MM.1S (cell line): ENCODE data around the gene FGF3.

Source experiments
- DNase-seq: peaks from one replicate; pipeline ENCODE4 v3.0.0-alpha.2; 2015
- H2AFZ ChIP-seq: fragments of 300-600 bp; sonication (generic); 2 replicates; pipeline ENCODE4 v1.6.0; 2016; ENCODE audit warnings: antibody characterized with exemption, low read length
- H3F3A ChIP-seq: fragments of 300-600 bp; sonication (generic); 2 replicates; pipeline ENCODE4 v1.6.1; 2016; ENCODE audit warnings: mild to moderate bottlenecking, antibody characterized with exemption, low read length, moderate library complexity, mixed read lengths; ENCODE audit not compliant: insufficient read depth
- H3K27ac ChIP-seq: fragments of 300-600 bp; sonication (generic); 2 replicates; pipeline ENCODE4 v1.5.1; 2016; ENCODE audit warnings: mild to moderate bottlenecking, low read length
- H3K27me3 ChIP-seq: fragments of 300-600 bp; sonication (generic); replicated peaks from 2 replicates; pipeline ENCODE4 v1.6.0; 2016; ENCODE audit warnings: low read length; ENCODE audit not compliant: insufficient read depth
- H3K36me3 ChIP-seq: fragments of 300-600 bp; sonication (generic); replicated peaks from 2 replicates; pipeline ENCODE4 v1.6.1; 2016; ENCODE audit warnings: mild to moderate bottlenecking, low read length, mixed read lengths; ENCODE audit not compliant: insufficient read depth
- H3K4me1 ChIP-seq: fragments of 300-600 bp; sonication (generic); 2 replicates; pipeline ENCODE4 v1.6.1; 2016; ENCODE audit warnings: low read length, mixed read lengths
- H3K4me2 ChIP-seq: fragments of 300-600 bp; sonication (generic); 2 replicates; pipeline ENCODE4 v1.6.0; 2016; ENCODE audit warnings: low read depth, low read length
- H3K4me3 ChIP-seq: fragments of 300-600 bp; sonication (generic); 2 replicates; pipeline ENCODE4 v1.5.1; 2016; ENCODE audit warnings: low read length, mixed read lengths
- H3K79me2 ChIP-seq: fragments of 300-600 bp; sonication (generic); 2 replicates; pipeline ENCODE4 v1.6.1; 2016; ENCODE audit warnings: mixed run types, low read length, mixed read lengths
- H3K9ac ChIP-seq: fragments of 300-600 bp; sonication (generic); 2 replicates; pipeline ENCODE4 v1.6.1; 2016; ENCODE audit warnings: low read length, mixed read lengths
- H3K9me2 ChIP-seq: fragments of 300-600 bp; sonication (generic); replicated peaks from 2 replicates; pipeline ENCODE4 v1.6.1; 2016; ENCODE audit warnings: mild to moderate bottlenecking, low read length, mixed read lengths; ENCODE audit not compliant: insufficient read depth
- H3K9me3 ChIP-seq: fragments of 300-600 bp; sonication (generic); replicated peaks from 2 replicates; pipeline ENCODE4 v1.6.1; 2016; ENCODE audit warnings: mild to moderate bottlenecking, low read length, mixed read lengths; ENCODE audit not compliant: insufficient read depth
- H4K20me1 ChIP-seq: fragments of 300-600 bp; sonication (generic); 2 replicates; pipeline ENCODE4 v1.6.1; 2016; ENCODE audit warnings: mild to moderate bottlenecking, low read length, moderate library complexity, mixed read lengths; ENCODE audit not compliant: insufficient read depth
- EZH2 ChIP-seq: fragments of 300-600 bp; sonication (generic); optimal IDR thresholded peaks from 2 replicates; pipeline ENCODE3; 2017; ENCODE audit warnings: low read depth, mild to moderate bottlenecking, antibody characterized with exemption, low read length, mixed read lengths
- EZH2phosphoT487 ChIP-seq: fragments of 300-600 bp; sonication (generic); IDR thresholded peaks from 2 replicates; pipeline ENCODE4 v1.6.1; 2018; ENCODE audit warnings: antibody characterized with exemption, low read length
- TF ChIP-seq, protein P1 (sequence below): fragments of 300-600 bp; sonication (generic); IDR thresholded peaks from 2 replicates; pipeline ENCODE4 v1.5.1; 2016; ENCODE audit warnings: antibody characterized with exemption, low read length, mixed read lengths

The FGF3 gene

GRCh38 chr11:69819541-69820070 lies 390 bp upstream of the FGF3 start:
- Histone ChIP-seq H2AFZ (no peak overlapping the region), H3K9me3 (no peaks in the 10 kb centered on the region), H3K4me2 (no peak overlapping the region), H3K36me3 (no peaks in the 10 kb centered on the region), H4K20me1 (no peaks in the 10 kb centered on the region), H3K4me3 (no peak overlapping the region), H3F3A (no peaks in the 10 kb centered on the region), H3K9ac (no peak overlapping the region), H3K27me3 (peaks cover 80% of the 10 kb centered on the region), H3K79me2 (no peaks in the 10 kb centered on the region), H3K9me2 (no peaks in the 10 kb centered on the region), H3K27ac (no peak overlapping the region), H3K4me1 (no peaks in the 10 kb centered on the region)
- DNase-seq, result no peak
- TF ChIP-seq, protein P1, sequence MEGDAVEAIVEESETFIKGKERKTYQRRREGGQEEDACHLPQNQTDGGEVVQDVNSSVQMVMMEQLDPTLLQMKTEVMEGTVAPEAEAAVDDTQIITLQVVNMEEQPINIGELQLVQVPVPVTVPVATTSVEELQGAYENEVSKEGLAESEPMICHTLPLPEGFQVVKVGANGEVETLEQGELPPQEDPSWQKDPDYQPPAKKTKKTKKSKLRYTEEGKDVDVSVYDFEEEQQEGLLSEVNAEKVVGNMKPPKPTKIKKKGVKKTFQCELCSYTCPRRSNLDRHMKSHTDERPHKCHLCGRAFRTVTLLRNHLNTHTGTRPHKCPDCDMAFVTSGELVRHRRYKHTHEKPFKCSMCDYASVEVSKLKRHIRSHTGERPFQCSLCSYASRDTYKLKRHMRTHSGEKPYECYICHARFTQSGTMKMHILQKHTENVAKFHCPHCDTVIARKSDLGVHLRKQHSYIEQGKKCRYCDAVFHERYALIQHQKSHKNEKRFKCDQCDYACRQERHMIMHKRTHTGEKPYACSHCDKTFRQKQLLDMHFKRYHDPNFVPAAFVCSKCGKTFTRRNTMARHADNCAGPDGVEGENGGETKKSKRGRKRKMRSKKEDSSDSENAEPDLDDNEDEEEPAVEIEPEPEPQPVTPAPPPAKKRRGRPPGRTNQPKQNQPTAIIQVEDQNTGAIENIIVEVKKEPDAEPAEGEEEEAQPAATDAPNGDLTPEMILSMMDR, result no peak
- TF ChIP-seq EZH2phosphoT487 (no peak), EZH2 (no peak)

GRCh38 chr11:69818231-69818602 lies 999 bp downstream of the FGF3 start:
- H3K27me3 ChIP-seq, result peaks cover 67% of the 10 kb centered on the region
- H3K4me1 ChIP-seq, result no peaks in the 10 kb centered on the region
- no peak for DNase-seq
- H4K20me1 ChIP-seq, result no peaks in the 10 kb centered on the region
- H3K9ac ChIP-seq, result no peak overlapping the region
- no peaks in the 10 kb centered on the region for H3K9me3 ChIP-seq
- H3K4me2 ChIP-seq, result no peak overlapping the region
- no peaks in the 10 kb centered on the region for H3K36me3 ChIP-seq
- no peak overlapping the region for H3K27ac ChIP-seq
- no peaks in the 10 kb centered on the region for H3K9me2 ChIP-seq
- H3K4me3 ChIP-seq, result no peak overlapping the region
- no peaks in the 10 kb centered on the region for H3F3A ChIP-seq
- H2AFZ ChIP-seq, result no peak overlapping the region
- H3K79me2 ChIP-seq, result no peaks in the 10 kb centered on the region
- TF ChIP-seq EZH2phosphoT487, result no peak

DNA sequence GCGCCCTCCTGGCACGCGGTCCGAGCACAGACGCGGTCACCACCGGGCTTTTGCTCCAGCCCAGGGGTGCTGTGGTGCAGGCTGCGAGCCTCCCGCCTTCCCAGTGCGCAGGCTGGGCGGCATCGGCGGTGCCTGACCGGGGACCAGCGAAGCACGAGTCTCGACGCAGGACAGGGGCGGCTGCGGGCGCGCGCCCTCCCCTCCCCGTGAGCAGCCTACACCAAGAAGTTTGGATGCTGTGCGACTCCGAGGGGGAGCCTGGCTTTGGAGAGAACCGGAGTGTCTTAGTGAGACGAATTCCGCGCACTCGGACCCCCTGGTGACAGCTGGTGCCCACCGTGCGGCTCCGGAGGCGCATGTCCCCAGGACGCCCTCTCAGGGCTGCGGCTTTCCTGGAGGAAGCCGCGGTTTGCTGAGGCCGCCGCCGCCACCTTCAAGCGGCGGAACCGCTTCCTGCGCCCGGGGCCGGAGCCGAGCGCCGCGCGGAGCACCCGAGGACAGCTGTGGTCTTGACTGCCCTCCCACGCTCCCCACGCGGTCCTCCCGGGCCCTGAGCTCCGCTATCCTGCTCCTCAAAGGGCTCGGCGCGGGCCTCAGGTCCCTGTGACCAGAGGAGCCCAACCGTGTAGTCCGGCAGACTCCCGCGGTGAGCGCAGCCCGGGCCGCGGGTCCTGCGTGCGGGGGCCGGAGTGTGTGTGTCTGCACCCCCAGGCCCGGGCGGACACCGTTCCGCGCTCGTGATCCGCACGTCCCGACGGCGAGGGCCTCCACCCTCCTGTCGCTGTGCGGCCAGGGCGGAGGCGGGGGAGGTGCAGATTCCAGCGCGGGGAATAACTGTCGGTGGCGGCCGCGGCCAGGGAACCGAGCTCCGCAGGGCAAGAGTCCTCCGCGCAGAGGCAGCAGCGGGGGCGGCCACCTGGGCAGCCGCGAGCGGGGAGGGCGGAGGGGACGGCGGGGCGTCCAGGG lies 1.7 kb downstream of the FGF3 start:
- H3K27me3 ChIP-seq, result peaks cover 67% of the 10 kb centered on the region
- H3K79me2 ChIP-seq, result no peaks in the 10 kb centered on the region
- H3K4me1 ChIP-seq, result no peaks in the 10 kb centered on the region
- no peak for DNase-seq
- no peak overlapping the region for H2AFZ ChIP-seq
- no peaks in the 10 kb centered on the region for H3K36me3 ChIP-seq
- no peak overlapping the region for H3K4me2 ChIP-seq
- no peak overlapping the region for H3K9ac ChIP-seq
- TF ChIP-seq EZH2phosphoT487 (no peak), EZH2 (no peak)
- TF ChIP-seq, protein P1, result no peak
- H4K20me1 ChIP-seq, result no peaks in the 10 kb centered on the region
- no peaks in the 10 kb centered on the region for H3F3A ChIP-seq
- no peaks in the 10 kb centered on the region for H3K9me2 ChIP-seq
- no peak overlapping the region for H3K27ac ChIP-seq
- no peaks in the 10 kb centered on the region for H3K9me3 ChIP-seq
- H3K4me3 ChIP-seq, result no peak overlapping the region

GRCh38 chr11:69816671-69817070 lies 2.5 kb downstream of the FGF3 start:
- no peaks in the 10 kb centered on the region for H3K79me2 ChIP-seq
- H3K9me3 ChIP-seq, result no peaks in the 10 kb centered on the region
- H3K36me3 ChIP-seq, result no peaks in the 10 kb centered on the region
- H3K4me1 ChIP-seq, result no peaks in the 10 kb centered on the region
- H4K20me1 ChIP-seq, result no peaks in the 10 kb centered on the region
- no peak for DNase-seq
- no peak overlapping the region for H2AFZ ChIP-seq
- no peak overlapping the region for H3K9ac ChIP-seq
- no peak overlapping the region for H3K4me2 ChIP-seq
- no peak overlapping the region for H3K4me3 ChIP-seq
- H3K27ac ChIP-seq, result no peak overlapping the region
- peaks cover 66% of the 10 kb centered on the region for H3K27me3 ChIP-seq
- TF ChIP-seq, protein P1, result no peak
- TF ChIP-seq EZH2, result no peak
- no peak for TF ChIP-seq EZH2phosphoT487
- H3F3A ChIP-seq, result no peaks in the 10 kb centered on the region
- no peaks in the 10 kb centered on the region for H3K9me2 ChIP-seq
